Heart right ventricle (tissue), 16 donors: ENCODE data around the gene SLC25A42. TPM values are rescaled to one million over a fixed set of nuclear protein-coding genes. Genes with fewer than 3 reads are reported as not detected.
A peak's percentile ranks its signal among the peaks of the same experiment; 100 is the strongest.

Experiments
- ATAC-seq, 8 donors: fragments of 200-7000 bp; cut with Tn5 transposase; one replicate each; pipeline ENCODE4 v1.9.1; 2020; ENCODE audit warnings: mild to moderate bottlenecking in 8 of 8, moderate library complexity in 8 of 8, moderate number of reproducible peaks in 1 of 8
- DNase-seq, 2 donors: peaks; one replicate each; pipeline ENCODE4 v3.0.0-alpha.2; 2020
- H3K27ac ChIP-seq, 10 donors: fragments of 200-600 bp; sonication (generic) in 2 of 10; one replicate each; pipeline versions ENCODE4 v1.5.0 to v1.8.0; 2020 to 2022; ENCODE audit warnings: mild to moderate bottlenecking in 3 of 10
- H3K27me3 ChIP-seq, 7 donors: fragments of 200-600 bp; one replicate each; pipeline ENCODE4 v1.8.0; 2021 to 2022; ENCODE audit warnings: mild to moderate bottlenecking in 2 of 7
- H3K36me3 ChIP-seq, 9 donors: fragments of 200-600 bp; sonication (generic) in 1 of 9; one replicate each; pipeline versions ENCODE4 v1.5.0 to v1.8.0; 2020 to 2022; ENCODE audit warnings: mild to moderate bottlenecking in 2 of 9
- H3K4me1 ChIP-seq, 9 donors: fragments of 200-600 bp; sonication (generic) in 1 of 9; one replicate each; pipeline versions ENCODE4 v1.5.0 to v1.8.0; 2020 to 2022; ENCODE audit warnings: mild to moderate bottlenecking in 4 of 9
- H3K4me3 ChIP-seq, 10 donors: fragments of 200-600 bp; sonication (generic) in 2 of 10; one replicate each; pipeline versions ENCODE4 v1.5.0 to v1.8.0; 2020 to 2022; ENCODE audit warnings: mild to moderate bottlenecking in 7 of 10, moderate library complexity in 2 of 10
- H3K9me3 ChIP-seq, 11 donors: fragments of 200-600 bp in 10 of 11; sonication (generic) in 2 of 11; one replicate each; pipeline versions ENCODE4 v1.5.0 to v1.8.0; 2013 to 2022; ENCODE audit warnings: mild to moderate bottlenecking in 2 of 11, control low read depth in 1 of 11, moderate library complexity in 1 of 11
- WGBS, 2 donors: extraction: QIAGEN DNeasy Blood & Tissue Kit; methylation state at CpG; one replicate each; pipeline ENCODE4 v1.1.7; 2013; ENCODE audit warnings: inconsistent platforms in 1 of 2; 5-methylcytosine and 5-hydroxymethylcytosine counted together
- intact Hi-C, 10 donors: fragments of 100-400 bp; cut with DNase I; formaldehyde crosslinking; loops; one replicate each; pipeline versions ENCODE4 v1.11.1 to v1.14.2; 2022
- polyA plus RNA-seq, 2 donors: library from polyadenylated mRNA; stranded (reverse); fragments of 200-250 nt; gene quantifications; one replicate each; pipeline ENCODE4 v1.2.3, GENCODE V29; 2013
- total RNA-seq, 10 donors: library from RNA; stranded (reverse); fragmentation: NEBNext Ultra II Directional in 3 of 10; extraction: Animal tissue kit (Norgen Biotek cat#: 25700) in 3 of 10; gene quantifications; one replicate each; pipeline versions ENCODE4 v1.2.1 to v1.2.4, GENCODE V29; 2021 to 2023
- TF ChIP-seq, protein P1 (sequence below), 9 donors: fragments of 200-600 bp; sonication (generic) in 2 of 9; IDR thresholded peaks; one replicate each; pipeline versions ENCODE4 v1.5.0 to v1.8.0; 2021 to 2022; ENCODE audit warnings: antibody characterized with exemption in 9 of 9, mild to moderate bottlenecking in 5 of 9, moderate library complexity in 1 of 9
- donor health status: Arrhythmogenic right ventricular cardiomyopathy.
- donor health status: ischemic (EF 13 %, LVEDD 7.1; RV severe dilation, severe dysfunction).
- donor health status: healthy with polysubstance abuse.
- donor health status: DM: no; HTN: yes; CAD: no.
- donor health status: DM: no; HTN: no; CAD: no.
- donor health status: ischemic (EF 25% LVEDD 6.9; RV normal size, moderate dysfunction).
- donor health status: ischemic (EF 25% LVEDD 5.7; RV mildly dilated, moderate dysfunction).
- donor health status: healthy.
- donor health status: DM: yes; HTN: yes; CAD: no.
- donor health status: Ischemic cardiomyopathy.
- donor health status: ischemic (EF 35%, LVEDD 5.7; RV mildly dilated, moderate dysfunction).
- donor health status: nonischemic (EF 11% LVEDD 7.7; RV severe dilation, severe dysfunction).
- donor health status: DM: yes; HTN: yes; CAD: no.
- donor health status: PGD.
- donor health status: ischemic (EF 29% LVEDD 5.4; RV normal size, mild dysfunction).
- donor health status: nonischemic (EF 23%, LVEDD 6.1; RV moderate dilation, normal function).

Gene SLC25A42
- total and polyA plus RNA-seq, 12 donors, result 15.7 to 24.1 (median 18.2) TPM

DNA sequence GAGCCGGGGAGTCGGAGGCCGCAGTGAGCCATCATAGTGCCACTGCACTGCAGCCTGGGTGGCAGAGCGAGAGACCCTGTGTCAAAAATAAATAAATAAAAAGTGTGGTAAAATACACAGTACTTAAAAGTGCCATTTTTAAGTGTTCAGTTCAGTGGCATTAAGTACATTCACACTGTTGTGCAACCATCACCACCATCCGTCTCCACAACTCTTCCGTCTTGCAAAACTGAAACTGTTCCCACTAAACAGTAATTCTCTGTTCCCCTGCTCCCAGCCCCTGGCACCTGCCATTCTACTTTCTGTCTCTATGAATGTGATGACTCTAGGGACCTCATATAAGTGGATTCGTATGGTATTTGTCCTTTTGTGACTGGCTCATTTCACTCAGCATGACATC is 13.3 kb downstream of the SLC25A42 start:
- ATAC-seq, result no peak
- WGBS, 2 donors, result 94 to 95% methylated on average over 7 of the region's 7 CpGs
- no peak for DNase-seq
- Histone ChIP-seq H3K4me3 (no peak overlapping the region), H3K4me1 (peaks cover 0 to 11% (median 0%) of the 10 kb centered on the region in 9 donors), H3K36me3 (peaks cover 0 to 19% (median 0%) of the 10 kb centered on the region in 9 donors), H3K27ac (no peak overlapping the region), H3K27me3 (no peaks in the 10 kb centered on the region), H3K9me3 (no peaks in the 10 kb centered on the region)
- TF ChIP-seq, protein P1, sequence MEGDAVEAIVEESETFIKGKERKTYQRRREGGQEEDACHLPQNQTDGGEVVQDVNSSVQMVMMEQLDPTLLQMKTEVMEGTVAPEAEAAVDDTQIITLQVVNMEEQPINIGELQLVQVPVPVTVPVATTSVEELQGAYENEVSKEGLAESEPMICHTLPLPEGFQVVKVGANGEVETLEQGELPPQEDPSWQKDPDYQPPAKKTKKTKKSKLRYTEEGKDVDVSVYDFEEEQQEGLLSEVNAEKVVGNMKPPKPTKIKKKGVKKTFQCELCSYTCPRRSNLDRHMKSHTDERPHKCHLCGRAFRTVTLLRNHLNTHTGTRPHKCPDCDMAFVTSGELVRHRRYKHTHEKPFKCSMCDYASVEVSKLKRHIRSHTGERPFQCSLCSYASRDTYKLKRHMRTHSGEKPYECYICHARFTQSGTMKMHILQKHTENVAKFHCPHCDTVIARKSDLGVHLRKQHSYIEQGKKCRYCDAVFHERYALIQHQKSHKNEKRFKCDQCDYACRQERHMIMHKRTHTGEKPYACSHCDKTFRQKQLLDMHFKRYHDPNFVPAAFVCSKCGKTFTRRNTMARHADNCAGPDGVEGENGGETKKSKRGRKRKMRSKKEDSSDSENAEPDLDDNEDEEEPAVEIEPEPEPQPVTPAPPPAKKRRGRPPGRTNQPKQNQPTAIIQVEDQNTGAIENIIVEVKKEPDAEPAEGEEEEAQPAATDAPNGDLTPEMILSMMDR (IDR thresholded peaks at IDR 0.05), result no peak
- intact Hi-C loops, result no loop called here

DNA sequence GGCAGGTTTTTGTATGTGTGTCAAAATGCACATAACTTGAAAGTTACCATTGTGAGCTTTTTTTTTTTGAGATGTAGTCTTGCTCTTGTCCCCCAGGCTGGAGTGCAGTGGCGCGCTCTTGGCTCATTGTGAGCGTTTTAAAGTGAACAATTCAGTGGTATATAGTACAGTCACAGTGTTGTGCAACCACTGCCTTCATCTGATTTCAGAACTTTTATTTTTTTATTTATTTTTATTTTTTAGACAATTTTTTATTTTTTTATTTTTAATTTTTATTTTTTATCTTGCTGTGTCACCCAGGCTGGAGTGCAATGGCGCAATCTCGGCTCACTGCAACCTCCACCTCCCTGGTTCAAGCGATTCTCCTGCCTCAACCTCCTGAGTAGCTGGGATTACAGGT is 15.0 kb downstream of the SLC25A42 start:
- H3K4me3 ChIP-seq, result no peak overlapping the region
- peaks cover 0 to 19% (median 0%) of the 10 kb centered on the region in 9 donors for H3K36me3 ChIP-seq
- WGBS, 2 donors, result 94 to 96% methylated on average over 6 of the region's 6 CpGs
- TF ChIP-seq, protein P1 (IDR thresholded peaks at IDR 0.05), result no peak
- ATAC-seq, result no peak
- H3K27me3 ChIP-seq, result no peaks in the 10 kb centered on the region
- H3K9me3 ChIP-seq, result no peaks in the 10 kb centered on the region
- H3K27ac ChIP-seq, result no peak overlapping the region
- peaks cover 0 to 20% (median 3%) of the 10 kb centered on the region in 9 donors for H3K4me1 ChIP-seq
- DNase-seq, result no peak
- intact Hi-C loops, result no loop called here

DNA sequence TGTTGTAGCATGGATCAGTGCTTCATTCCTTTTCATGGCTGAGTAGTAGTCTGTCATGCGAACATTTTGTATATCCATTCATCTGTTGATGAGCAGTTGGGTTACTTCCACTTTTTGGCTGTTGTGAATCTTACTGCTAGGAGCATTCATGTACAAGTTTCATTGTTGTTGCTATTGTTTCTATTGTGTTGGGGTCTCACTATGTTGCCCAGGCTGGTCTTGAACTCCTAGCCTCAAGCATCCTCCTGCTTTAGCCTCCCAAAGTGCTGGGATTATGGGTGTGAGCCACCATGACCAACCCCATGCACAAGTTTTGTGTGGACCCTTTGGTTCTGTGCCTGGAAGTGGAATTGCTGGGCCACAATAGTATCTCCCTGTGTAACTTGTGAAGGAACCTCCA is 15.8 kb downstream of the SLC25A42 start:
- Histone ChIP-seq H3K9me3 (no peaks in the 10 kb centered on the region), H3K27ac (no peak overlapping the region)
- WGBS, 2 donors, result 97 to 100% methylated on average over 1 of the region's 1 CpG

DNA sequence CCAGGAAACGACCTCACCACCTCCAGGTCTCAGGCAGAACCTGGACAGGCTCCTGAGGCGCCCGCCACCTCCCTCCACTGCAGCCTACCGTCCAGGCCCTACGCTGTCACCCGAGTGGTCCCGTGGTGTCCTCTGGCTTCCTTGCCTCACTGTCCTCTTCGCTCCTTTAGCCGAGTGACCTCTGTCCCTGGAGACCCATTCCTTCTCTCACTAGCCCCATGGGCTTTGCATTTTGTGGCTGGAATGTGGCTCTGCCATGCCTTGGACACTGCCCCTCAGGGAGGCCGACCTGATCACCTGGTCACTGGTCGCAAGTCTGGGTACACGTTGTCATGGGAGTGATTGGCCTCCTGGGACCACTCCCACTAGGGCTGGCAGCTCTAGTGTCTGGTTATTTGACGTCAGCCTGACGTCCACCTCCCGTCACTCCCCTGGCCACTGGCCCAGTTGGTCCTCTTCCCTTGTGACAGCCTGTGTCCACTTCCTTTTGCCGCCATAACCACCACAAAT is 17.9 kb downstream of the SLC25A42 start:
- peak; percentile 58 to 68 for DNase-seq
- peak; percentile 17 to 84 (median 60) for ATAC-seq
- Histone ChIP-seq H3K4me3 (no peak overlapping the region), H3K27ac (peak overlapping the region in 3 of 10 donors; percentile 10 to 47 (median 31)), H3K4me1 (peaks cover 0 to 20% (median 4%) of the 10 kb centered on the region in 9 donors), H3K9me3 (no peaks in the 10 kb centered on the region), H3K36me3 (peaks cover 0 to 14% (median 0%) of the 10 kb centered on the region in 9 donors), H3K27me3 (no peaks in the 10 kb centered on the region)
- intact Hi-C loops, result no loop called here
- WGBS, 2 donors, result 67 to 68% methylated on average over 16 of the region's 16 CpGs
- TF ChIP-seq, protein P1 (IDR thresholded peaks at IDR 0.05), result no peak

More for the DNA sequence above, 15.8 kb downstream of the SLC25A42 start:
- TF ChIP-seq, protein P1 (IDR thresholded peaks at IDR 0.05), result no peak
- Histone ChIP-seq H3K36me3 (peaks cover 0 to 19% (median 0%) of the 10 kb centered on the region in 9 donors), H3K27me3 (no peaks in the 10 kb centered on the region), H3K4me3 (no peak overlapping the region), H3K4me1 (peaks cover 0 to 20% (median 4%) of the 10 kb centered on the region in 9 donors)
- ATAC-seq (no peak), DNase-seq (no peak)
- intact Hi-C loops, result no loop called here
